CD1c-positive myeloid dendritic cell (primary cell): ENCODE data around the gene SLC35E4.

Experiments used
- DNase-seq: peaks from one replicate; pipeline ENCODE4 v3.0.0-alpha.2; 2016; ENCODE audit errors: extremely low spot score

Gene SLC35E4

GRCh38 chr22:30691204-30691603 lies 55.6 kb downstream of the SLC35E4 start:
- no peak for DNase-seq

DNA sequence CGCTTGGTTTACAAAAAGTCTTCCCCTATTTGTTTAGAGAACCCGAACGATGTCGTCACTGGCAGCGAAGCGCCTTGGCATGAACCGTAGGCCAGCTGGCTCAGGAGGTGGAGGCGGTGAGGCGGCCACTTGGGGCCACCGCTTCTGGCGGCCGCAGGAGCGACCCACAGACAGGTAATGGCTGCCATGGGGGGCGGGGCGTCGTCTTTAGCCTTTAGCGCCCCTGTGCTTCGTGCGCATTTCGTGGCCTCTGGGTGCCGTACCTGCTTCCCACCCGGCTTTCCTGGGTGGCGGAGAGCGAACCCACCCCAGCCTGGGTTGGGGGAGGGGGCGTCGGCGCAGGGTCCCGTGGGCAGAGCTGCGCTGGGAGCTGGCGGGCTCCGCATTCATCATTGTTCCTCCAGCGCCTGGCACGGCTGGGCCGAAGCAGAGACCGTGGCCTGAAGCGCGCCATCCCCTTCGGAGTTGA lies 58.6 kb downstream of the SLC35E4 start:
- DNase-seq = peak; percentile 51

DNA sequence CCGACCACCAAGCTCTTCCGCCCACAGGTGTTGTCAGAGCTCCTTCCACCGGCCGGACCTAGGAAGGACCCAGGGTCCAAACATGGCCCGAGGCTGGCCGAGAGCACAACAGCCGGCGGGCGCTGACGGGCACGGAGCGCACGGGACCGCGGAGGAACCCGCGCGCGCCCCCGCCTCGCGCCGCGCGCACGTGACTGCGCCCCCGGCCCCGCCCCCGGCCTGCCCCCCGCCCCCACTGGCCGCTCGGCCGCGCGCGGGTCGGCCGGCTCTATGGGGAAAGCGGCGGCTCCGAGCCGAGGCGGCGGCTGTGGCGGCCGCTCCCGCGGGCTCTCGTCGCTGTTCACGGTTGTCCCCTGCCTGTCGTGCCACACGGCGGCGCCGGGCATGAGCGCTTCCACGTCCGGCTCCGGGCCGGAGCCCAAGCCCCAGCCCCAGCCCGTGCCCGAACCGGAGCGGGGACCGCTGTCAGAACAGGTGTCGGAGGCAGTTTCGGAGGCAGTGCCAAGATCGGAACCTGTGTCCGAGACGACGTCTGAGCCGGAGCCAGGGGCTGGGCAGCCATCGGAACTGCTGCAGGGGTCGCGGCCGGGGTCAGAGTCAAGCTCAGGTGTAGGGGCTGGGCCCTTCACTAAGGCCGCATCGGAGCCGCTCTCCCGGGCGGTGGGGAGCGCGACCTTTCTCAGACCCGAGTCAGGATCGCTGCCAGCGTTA lies 59.2 kb downstream of the SLC35E4 start, which contains the start of gene OSBP2:
TSS of gene OSBP2 (plus strand) at position 235 of the 711 bp plus-strand sequence. CDS start at position 271, 36 bp downstream.
- DNase-seq = peak; percentile 30

DNA sequence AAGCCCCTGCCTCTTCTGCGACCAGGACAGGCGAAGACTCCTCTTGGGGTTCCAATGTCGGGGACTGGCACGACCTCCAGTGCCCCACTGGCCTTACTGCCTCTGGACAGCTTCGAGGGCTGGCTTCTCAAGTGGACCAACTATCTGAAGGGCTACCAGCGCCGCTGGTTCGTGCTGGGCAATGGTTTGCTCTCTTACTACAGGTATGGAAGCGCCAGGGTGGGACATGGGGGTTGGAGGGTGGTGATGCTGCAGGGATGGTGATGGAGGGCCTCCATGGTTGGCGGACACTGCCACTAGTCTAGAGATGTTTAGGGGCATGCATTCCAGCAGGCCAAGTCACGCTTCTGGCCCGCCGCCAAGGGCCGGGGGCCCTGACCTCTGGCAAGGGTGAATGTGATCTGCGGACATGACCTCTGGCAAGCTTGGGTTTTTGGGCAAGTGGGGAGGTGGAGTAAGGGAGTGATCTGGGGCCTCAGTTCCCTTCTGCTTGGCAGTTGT lies 59.8 kb downstream of the SLC35E4 start:
- DNase-seq = no peak

DNA sequence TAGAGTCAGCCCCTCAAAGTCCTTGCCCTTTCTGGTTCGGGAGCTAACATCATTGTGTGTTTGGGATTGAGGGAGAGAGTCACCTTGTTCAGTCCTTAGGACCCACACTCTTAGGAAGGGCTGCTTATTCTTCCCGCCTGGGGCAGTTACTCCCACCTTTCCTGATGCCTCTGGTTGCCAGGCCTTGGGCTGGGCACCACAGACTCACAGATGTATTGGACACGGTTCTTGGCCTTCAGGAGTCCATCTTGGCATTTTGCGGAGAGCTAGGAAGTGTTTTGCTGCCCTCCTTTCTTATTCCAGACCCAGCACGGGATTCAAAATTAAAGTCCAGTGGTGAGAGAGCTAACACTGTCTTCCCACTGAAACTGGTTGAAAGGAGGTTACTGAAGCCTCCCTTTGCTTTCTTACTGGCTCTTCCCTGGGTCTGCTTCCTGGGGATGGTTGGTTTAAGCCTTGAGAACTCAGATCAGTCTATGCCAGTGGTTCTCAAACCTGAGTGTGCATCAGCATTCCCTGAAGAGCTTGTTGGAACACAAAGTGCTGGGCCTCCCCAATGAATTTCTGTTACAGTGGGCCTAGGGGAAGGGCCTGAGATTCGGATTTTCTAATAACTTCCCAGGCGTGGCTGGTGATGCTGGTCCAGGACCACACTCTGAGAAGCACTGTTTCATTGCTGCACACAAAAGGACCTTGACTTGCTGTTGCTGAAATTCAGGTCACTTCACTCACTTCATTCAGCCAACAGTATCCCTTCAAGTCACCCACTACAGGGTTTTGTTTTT lies 60.5 kb downstream of the SLC35E4 start:
- DNase-seq = no peak
